Right renal pelvis (tissue), 4 donors: ENCODE results near the gene CELA2B. TPM values are rescaled to one million over a fixed set of nuclear protein-coding genes. Genes with fewer than 3 reads are reported as not detected.
"Not testable (repeated sequence)": the region's sequence is repeated elsewhere in the genome, so short reads cannot be mapped to it uniquely, and the experiment has no call there.

Experiments
- DNase-seq, 4 donors: peaks; one replicate each; pipeline ENCODE4 v3.0.0-alpha.2; 2013; ENCODE audit warnings: low read depth in 4 of 4, low spot score in 3 of 4, missing footprints in 1 of 4
- polyA plus RNA-seq, 4 donors: library from polyadenylated mRNA; unstranded; fragments of 120-200 nt; gene quantifications; one replicate each; pipeline ENCODE4 v1.2.1, GENCODE V29; 2013; ENCODE audit not compliant: insufficient read length in 4 of 4

The CELA2B gene
- under 1 TPM; 0.21 to 0.76 (median 0.41) TPM for polyA plus RNA-seq

GRCh38 chr1:15475752-15476314 is at the start of gene CELA2B:
TSS of gene CELA2B (plus strand) at chr1:15476104. CDS start at chr1:15476126, 22 bp downstream.
- no peak for DNase-seq

GRCh38 chr1:15426492-15427279 is 49.2 kb upstream of the CELA2B start:
- DNase-seq: no peak

GRCh38 chr1:15427280-15427666 is 48.6 kb upstream of the CELA2B start:
- DNase-seq: no peak

GRCh38 chr1:15428252-15428651 is 47.7 kb upstream of the CELA2B start:
- DNase-seq: not testable (repeated sequence)

GRCh38 chr1:15428815-15429435 is 47.0 kb upstream of the CELA2B start:
- DNase-seq: no peak

- DNase-seq: no peak
These were observed 46.2 kb upstream of the CELA2B start for GRCh38 chr1:15429701-15430149.

- peak in 1 of 4 donors; percentile 54 for DNase-seq
These were observed 44.9 kb upstream of the CELA2B start for GRCh38 chr1:15430787-15431570.

GRCh38 chr1:15431571-15431948 is 44.3 kb upstream of the CELA2B start:
- DNase-seq: no peak

- DNase-seq: no peak
These were observed 43.6 kb upstream of the CELA2B start for GRCh38 chr1:15432324-15432723.

GRCh38 chr1:15433471-15433870 is 42.4 kb upstream of the CELA2B start:
- no peak for DNase-seq

GRCh38 chr1:15434739-15435138 is 41.2 kb upstream of the CELA2B start:
- not testable (repeated sequence) for DNase-seq

GRCh38 chr1:15435239-15436077 is 40.4 kb upstream of the CELA2B start:
- DNase-seq: no peak

GRCh38 chr1:15436881-15437442 is 38.9 kb upstream of the CELA2B start:
- no peak for DNase-seq

GRCh38 chr1:15439325-15439724 is 36.6 kb upstream of the CELA2B start:
- no peak for DNase-seq

GRCh38 chr1:15440357-15440756 is 35.5 kb upstream of the CELA2B start:
- no peak for DNase-seq

- no peak for DNase-seq
These were observed 34.7 kb upstream of the CELA2B start for GRCh38 chr1:15441247-15441646.

- no peak for DNase-seq
These were observed 33.8 kb upstream of the CELA2B start for GRCh38 chr1:15442119-15442518.

- DNase-seq: no peak
These were observed 33.1 kb upstream of the CELA2B start for GRCh38 chr1:15442759-15443158.

- no peak for DNase-seq
These were observed 32.6 kb upstream of the CELA2B start for GRCh38 chr1:15443281-15443680.
